ENCODE results near the gene ATPAF2.

The ATPAF2 gene

GRCh38 chr17:17983376-17983775 is 55.6 kb downstream of the ATPAF2 start:
- DNase-seq: no peak

- DNase-seq: no peak
Observed at GRCh38 chr17:17982801-17983200, 56.2 kb downstream of the ATPAF2 start.

- DNase-seq: no peak
Observed at GRCh38 chr17:17981330-17981729, 57.6 kb downstream of the ATPAF2 start.

- DNase-seq: no peak
Observed at GRCh38 chr17:17979778-17980177, 59.2 kb downstream of the ATPAF2 start.

GRCh38 chr17:17978481-17979424 is 60.2 kb downstream of the ATPAF2 start:
- DNase-seq: no peak

- DNase-seq: no peak
Observed at GRCh38 chr17:17976931-17977570, 61.9 kb downstream of the ATPAF2 start.

GRCh38 chr17:17975436-17975835 is 63.5 kb downstream of the ATPAF2 start:
- no peak for DNase-seq

GRCh38 chr17:17972952-17973254 is 66.1 kb downstream of the ATPAF2 start:
- no peak for DNase-seq

- peak; percentile 100 for DNase-seq
Observed at GRCh38 chr17:17972126-17972951, 66.6 kb downstream of the ATPAF2 start, which contains the start of the genes DRC3 and TOM1L2. DRC3 (plus strand) TSS chr17:17972862; CDS start chr17:17977599, 4,737 bp downstream. TOM1L2 (minus strand) TSS chr17:17972400; CDS start chr17:17972313, 87 bp downstream.

- peak; percentile 23 for DNase-seq
Observed at GRCh38 chr17:17971431-17972125, 67.4 kb downstream of the ATPAF2 start.

GRCh38 chr17:17970699-17971430 is 68.1 kb downstream of the ATPAF2 start:
- DNase-seq: no peak

All from EL (cell line).